ENCODE results near the gene STK35. TPM values are rescaled to one million over a fixed set of nuclear protein-coding genes. Genes with fewer than 3 reads are reported as not detected.

The STK35 gene
- total and polyA plus RNA-seq, 2 of the 13 experiments (the other 11 are each of a cell fraction or from before 2014, with no cell fraction given) = 27.4 to 29.8 TPM

GRCh38 chr20:2066461-2067122 is 35.0 kb upstream of the STK35 start (continued):
- TF ChIP-seq DDIT3 (CRISPR knock-in tag; IDR thresholded peaks at IDR 0.05) = no peak; the same call in 1 of the 2 replicates
- no peak for TF ChIP-seq RFX3 (CRISPR knock-in tag; IDR thresholded peaks at IDR 0.05)
- peak; percentile 28; the same call in 1 of the 2 replicates for TF ChIP-seq SP5 (CRISPR knock-in tag; IDR thresholded peaks at IDR 0.05; ENCODE audit: borderline replicate concordance, low read depth)
- TF ChIP-seq, protein P1, sequence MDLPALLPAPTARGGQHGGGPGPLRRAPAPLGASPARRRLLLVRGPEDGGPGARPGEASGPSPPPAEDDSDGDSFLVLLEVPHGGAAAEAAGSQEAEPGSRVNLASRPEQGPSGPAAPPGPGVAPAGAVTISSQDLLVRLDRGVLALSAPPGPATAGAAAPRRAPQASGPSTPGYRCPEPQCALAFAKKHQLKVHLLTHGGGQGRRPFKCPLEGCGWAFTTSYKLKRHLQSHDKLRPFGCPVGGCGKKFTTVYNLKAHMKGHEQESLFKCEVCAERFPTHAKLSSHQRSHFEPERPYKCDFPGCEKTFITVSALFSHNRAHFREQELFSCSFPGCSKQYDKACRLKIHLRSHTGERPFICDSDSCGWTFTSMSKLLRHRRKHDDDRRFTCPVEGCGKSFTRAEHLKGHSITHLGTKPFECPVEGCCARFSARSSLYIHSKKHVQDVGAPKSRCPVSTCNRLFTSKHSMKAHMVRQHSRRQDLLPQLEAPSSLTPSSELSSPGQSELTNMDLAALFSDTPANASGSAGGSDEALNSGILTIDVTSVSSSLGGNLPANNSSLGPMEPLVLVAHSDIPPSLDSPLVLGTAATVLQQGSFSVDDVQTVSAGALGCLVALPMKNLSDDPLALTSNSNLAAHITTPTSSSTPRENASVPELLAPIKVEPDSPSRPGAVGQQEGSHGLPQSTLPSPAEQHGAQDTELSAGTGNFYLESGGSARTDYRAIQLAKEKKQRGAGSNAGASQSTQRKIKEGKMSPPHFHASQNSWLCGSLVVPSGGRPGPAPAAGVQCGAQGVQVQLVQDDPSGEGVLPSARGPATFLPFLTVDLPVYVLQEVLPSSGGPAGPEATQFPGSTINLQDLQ (CRISPR knock-in tag; IDR thresholded peaks at IDR 0.05) = no peak
- no peak for TF ChIP-seq REXO4 (CRISPR knock-in tag; IDR thresholded peaks at IDR 0.05; ENCODE audit: borderline replicate concordance)
- no peak for TF ChIP-seq ZBTB42 (CRISPR knock-in tag; IDR thresholded peaks at IDR 0.05)
- TF ChIP-seq ISX (CRISPR knock-in tag; conservative IDR thresholded peaks at IDR 0.05) = no peak
- no peak for TF ChIP-seq ZNF292 (CRISPR knock-in tag; IDR thresholded peaks at IDR 0.05; ENCODE audit: borderline replicate concordance, low read depth)
- no peak for TF ChIP-seq MEIS2 (CRISPR knock-in tag; IDR thresholded peaks at IDR 0.05)
- TF ChIP-seq, protein P2, sequence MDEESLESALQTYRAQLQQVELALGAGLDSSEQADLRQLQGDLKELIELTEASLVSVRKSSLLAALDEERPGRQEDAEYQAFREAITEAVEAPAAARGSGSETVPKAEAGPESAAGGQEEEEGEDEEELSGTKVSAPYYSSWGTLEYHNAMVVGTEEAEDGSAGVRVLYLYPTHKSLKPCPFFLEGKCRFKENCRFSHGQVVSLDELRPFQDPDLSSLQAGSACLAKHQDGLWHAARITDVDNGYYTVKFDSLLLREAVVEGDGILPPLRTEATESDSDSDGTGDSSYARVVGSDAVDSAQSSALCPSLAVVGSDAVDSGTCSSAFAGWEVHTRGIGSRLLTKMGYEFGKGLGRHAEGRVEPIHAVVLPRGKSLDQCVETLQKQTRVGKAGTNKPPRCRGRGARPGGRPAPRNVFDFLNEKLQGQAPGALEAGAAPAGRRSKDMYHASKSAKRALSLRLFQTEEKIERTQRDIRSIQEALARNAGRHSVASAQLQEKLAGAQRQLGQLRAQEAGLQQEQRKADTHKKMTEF (CRISPR knock-in tag; IDR thresholded peaks at IDR 0.05) = peak; percentile 91
- peak; percentile 85 for TF ChIP-seq FOXA1 (IDR thresholded peaks at IDR 0.05)
- TF ChIP-seq FOXA1 (CRISPR knock-in tag; IDR thresholded peaks at IDR 0.05) = peak; percentile 97
- no peak for TF ChIP-seq TCF12 (IDR thresholded peaks at IDR 0.05)
- TF ChIP-seq TCF12 (CRISPR knock-in tag; IDR thresholded peaks at IDR 0.05) = no peak
- no peak for TF ChIP-seq ZNF512B (CRISPR knock-in tag; IDR thresholded peaks at IDR 0.05; ENCODE audit: borderline replicate concordance)
- TF ChIP-seq SP2 (CRISPR knock-in tag; IDR thresholded peaks at IDR 0.05) = no peak
- TF ChIP-seq NCOA5 (CRISPR knock-in tag; IDR thresholded peaks at IDR 0.05) = no peak
- 0 out of 2 replicates have a peak, but pooled peaks have one; percentile 30 for TF ChIP-seq ZKSCAN5 (CRISPR knock-in tag; IDR thresholded peaks at IDR 0.05)
- TF ChIP-seq, protein P3, sequence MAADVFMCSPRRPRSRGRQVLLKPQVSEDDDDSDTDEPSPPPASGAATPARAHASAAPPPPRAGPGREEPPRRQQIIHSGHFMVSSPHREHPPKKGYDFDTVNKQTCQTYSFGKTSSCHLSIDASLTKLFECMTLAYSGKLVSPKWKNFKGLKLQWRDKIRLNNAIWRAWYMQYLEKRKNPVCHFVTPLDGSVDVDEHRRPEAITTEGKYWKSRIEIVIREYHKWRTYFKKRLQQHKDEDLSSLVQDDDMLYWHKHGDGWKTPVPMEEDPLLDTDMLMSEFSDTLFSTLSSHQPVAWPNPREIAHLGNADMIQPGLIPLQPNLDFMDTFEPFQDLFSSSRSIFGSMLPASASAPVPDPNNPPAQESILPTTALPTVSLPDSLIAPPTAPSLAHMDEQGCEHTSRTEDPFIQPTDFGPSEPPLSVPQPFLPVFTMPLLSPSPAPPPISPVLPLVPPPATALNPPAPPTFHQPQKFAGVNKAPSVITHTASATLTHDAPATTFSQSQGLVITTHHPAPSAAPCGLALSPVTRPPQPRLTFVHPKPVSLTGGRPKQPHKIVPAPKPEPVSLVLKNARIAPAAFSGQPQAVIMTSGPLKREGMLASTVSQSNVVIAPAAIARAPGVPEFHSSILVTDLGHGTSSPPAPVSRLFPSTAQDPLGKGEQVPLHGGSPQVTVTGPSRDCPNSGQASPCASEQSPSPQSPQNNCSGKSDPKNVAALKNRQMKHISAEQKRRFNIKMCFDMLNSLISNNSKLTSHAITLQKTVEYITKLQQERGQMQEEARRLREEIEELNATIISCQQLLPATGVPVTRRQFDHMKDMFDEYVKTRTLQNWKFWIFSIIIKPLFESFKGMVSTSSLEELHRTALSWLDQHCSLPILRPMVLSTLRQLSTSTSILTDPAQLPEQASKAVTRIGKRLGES (CRISPR knock-in tag; IDR thresholded peaks at IDR 0.05; ENCODE audit: borderline replicate concordance) = no peak; the same call in 1 of the 2 replicates

Data from HepG2 (cell line).